ENCODE data around the gene MTCL1. TPM values are rescaled to one million over a fixed set of nuclear protein-coding genes. Genes with fewer than 3 reads are reported as not detected.

MTCL1 gene
- polyA plus RNA-seq, 3 donors, result not detected

GRCh38 chr18:8786483-8787370 is 81.4 kb downstream of the MTCL1 start:
- H3K79me2 ChIP-seq (ENCODE audit: insufficient read depth, low read length), result no peaks in the 10 kb centered on the region
- no peaks in the 10 kb centered on the region for H3K4me1 ChIP-seq (ENCODE audit: control insufficient read depth in 1 of 2, insufficient read depth in 2 of 2, low read length in 2 of 2)
- H3K9me3 ChIP-seq (replicated peaks in 1 of 2; ENCODE audit: control insufficient read depth in 1 of 2, insufficient read depth in 1 of 2, low read length in 2 of 2), result no peaks in the 10 kb centered on the region
- H3K9ac ChIP-seq (ENCODE audit: insufficient read depth, low read length, poor library complexity, severe bottlenecking), result peak overlapping the region; percentile 65
- no peak overlapping the region for H3K27ac ChIP-seq (ENCODE audit: low read depth in 1 of 2, low read length in 2 of 2)
- H3K9me3 Mint-ChIP-seq, result peaks cover 0 to 7% (median 3%) of the 10 kb centered on the region in 7 donors
- peaks cover 2 to 5% (median 2%) of the 10 kb centered on the region in 3 donors for H3K27me3 Mint-ChIP-seq (ENCODE audit: low read depth in 3 of 3)
- 23% methylated on average over 13 of the region's 17 CpGs for WGBS (ENCODE audit: insufficient coverage)
- peak overlapping the region in 5 of 7 donors; percentile 10 to 79 (median 43) for H3K27ac Mint-ChIP-seq
- H4K20me1 ChIP-seq (ENCODE audit: insufficient read depth, low read length), result no peaks in the 10 kb centered on the region
- peaks cover 10% of the 10 kb centered on the region for H3K4me1 Mint-ChIP-seq
- no peak for TF ChIP-seq CTCF (IDR thresholded peaks at IDR 0.05)
- no peaks in the 10 kb centered on the region for H3K27me3 ChIP-seq (ENCODE audit: control insufficient read depth in 2 of 2, insufficient read depth in 2 of 2, low read length in 2 of 2)
- H3K4me3 ChIP-seq (replicated peaks in 1 of 3; ENCODE audit: low read depth in 2 of 3, low read length in 3 of 3), result peak overlapping the region in 2 of 3 experiments; percentile 5 to 58
- peak; percentile 20 to 78 (median 30) for DNase-seq
- H3K4me3 Mint-ChIP-seq, result peak overlapping the region; percentile 74 to 88
- H3K36me3 Mint-ChIP-seq, result no peaks in the 10 kb centered on the region
- H3K4me2 ChIP-seq (replicated peaks; ENCODE audit: extremely low read depth, low read length, poor library complexity, severe bottlenecking), result peak overlapping the region; percentile 45
- peak overlapping the region; percentile 53 for H2AFZ ChIP-seq (ENCODE audit: insufficient read depth, low read depth, low read length, poor library complexity, severe bottlenecking)
- no peaks in the 10 kb centered on the region for H3K36me3 ChIP-seq (replicated peaks in 1 of 2; ENCODE audit: control insufficient read depth in 1 of 2, insufficient read depth in 2 of 2, low read length in 2 of 2)
- intact Hi-C loops (cut with micrococcal nuclease), result no loop called here

- H3K36me3 ChIP-seq (replicated peaks in 1 of 2; ENCODE audit: control insufficient read depth in 1 of 2, insufficient read depth in 2 of 2, low read length in 2 of 2), result no peaks in the 10 kb centered on the region
- intact Hi-C loops (cut with micrococcal nuclease), result no loop called here
- no peaks in the 10 kb centered on the region for H3K79me2 ChIP-seq (ENCODE audit: insufficient read depth, low read length)
- no peak overlapping the region for H3K27ac ChIP-seq (ENCODE audit: low read depth in 1 of 2, low read length in 2 of 2)
- Mint-ChIP-seq H3K9me3 (peaks cover 0 to 7% (median 3%) of the 10 kb centered on the region in 7 donors), H3K27ac (no peak overlapping the region), H3K4me1 (peaks cover 10% of the 10 kb centered on the region), H3K36me3 (no peaks in the 10 kb centered on the region), H3K4me3 (no peak overlapping the region), H3K27me3 (ENCODE audit: low read depth in 3 of 3) (peaks cover 2 to 5% (median 2%) of the 10 kb centered on the region in 3 donors)
- WGBS (ENCODE audit: insufficient coverage), result 100% methylated on average over 3 of the region's 6 CpGs
- no peak for DNase-seq
- TF ChIP-seq CTCF (IDR thresholded peaks at IDR 0.05), result no peak
- no peaks in the 10 kb centered on the region for H3K27me3 ChIP-seq (ENCODE audit: control insufficient read depth in 2 of 2, insufficient read depth in 2 of 2, low read length in 2 of 2)
- no peaks in the 10 kb centered on the region for H4K20me1 ChIP-seq (ENCODE audit: insufficient read depth, low read length)
- no peaks in the 10 kb centered on the region for H3K9me3 ChIP-seq (replicated peaks in 1 of 2; ENCODE audit: control insufficient read depth in 1 of 2, insufficient read depth in 1 of 2, low read length in 2 of 2)
- no peak overlapping the region for H3K4me3 ChIP-seq (replicated peaks in 1 of 3; ENCODE audit: low read depth in 2 of 3, low read length in 3 of 3)
- H3K4me2 ChIP-seq (replicated peaks; ENCODE audit: extremely low read depth, low read length, poor library complexity, severe bottlenecking), result no peak overlapping the region
- no peak overlapping the region for H2AFZ ChIP-seq (ENCODE audit: insufficient read depth, low read depth, low read length, poor library complexity, severe bottlenecking)
- H3K9ac ChIP-seq (ENCODE audit: insufficient read depth, low read length, poor library complexity, severe bottlenecking), result no peak overlapping the region
- H3K4me1 ChIP-seq (ENCODE audit: control insufficient read depth in 1 of 2, insufficient read depth in 2 of 2, low read length in 2 of 2), result no peaks in the 10 kb centered on the region
These were observed 82.0 kb downstream of the MTCL1 start for GRCh38 chr18:8787371-8787670.
